GM21381 (cell line): ENCODE data around the gene BAK1.

Experiments used
- ATAC-seq: cut with Tn5 transposase; IDR thresholded peaks from one replicate; pipeline ENCODE4 v1.9.1; 2021; ENCODE audit warnings: mild to moderate bottlenecking, moderate library complexity; ENCODE audit not compliant: unreplicated experiment

BAK1 gene

GRCh38 chr6:33588894-33589293 lies 8.8 kb upstream of the BAK1 start:
- ATAC-seq: no peak

GRCh38 chr6:33587529-33587928 lies 7.5 kb upstream of the BAK1 start:
- no peak for ATAC-seq

GRCh38 chr6:33586108-33586640 lies 6.1 kb upstream of the BAK1 start:
- ATAC-seq: no peak

- peak; percentile 50 for ATAC-seq
Measured at GRCh38 chr6:33585403-33586107, 5.5 kb upstream of the BAK1 start.

GRCh38 chr6:33584700-33585402 lies 4.8 kb upstream of the BAK1 start:
- ATAC-seq: no peak

- ATAC-seq: no peak
Measured at GRCh38 chr6:33583591-33584155, 3.6 kb upstream of the BAK1 start.

- no peak for ATAC-seq
Measured at GRCh38 chr6:33581186-33581585, 1.1 kb upstream of the BAK1 start.

GRCh38 chr6:33578588-33579011 lies 1.5 kb downstream of the BAK1 start:
- no peak for ATAC-seq

- no peak for ATAC-seq
Measured at GRCh38 chr6:33578164-33578563, 1.9 kb downstream of the BAK1 start.

GRCh38 chr6:33577718-33578117 lies 2.4 kb downstream of the BAK1 start:
- ATAC-seq: no peak

- ATAC-seq: no peak
Measured at GRCh38 chr6:33577106-33577535, 3.0 kb downstream of the BAK1 start.

- ATAC-seq: no peak
Measured at GRCh38 chr6:33576668-33577067, 3.4 kb downstream of the BAK1 start.

- no peak for ATAC-seq
Measured at GRCh38 chr6:33575211-33575610, 4.9 kb downstream of the BAK1 start.

GRCh38 chr6:33571637-33572316 lies 8.3 kb downstream of the BAK1 start:
- no peak for ATAC-seq

- ATAC-seq: peak; percentile 75
Measured at GRCh38 chr6:33570806-33571636, 9.1 kb downstream of the BAK1 start.

- no peak for ATAC-seq
Measured at GRCh38 chr6:33568826-33569570, 11.1 kb downstream of the BAK1 start.

- no peak for ATAC-seq
Measured at GRCh38 chr6:33567836-33568235, 12.2 kb downstream of the BAK1 start.

- no peak for ATAC-seq
Measured at GRCh38 chr6:33566182-33567084, 13.6 kb downstream of the BAK1 start.

- ATAC-seq: no peak
Measured at GRCh38 chr6:33558801-33559200, 21.3 kb downstream of the BAK1 start.
